ENCODE measurements around the gene DRICH1. TPM values are rescaled to one million over a fixed set of nuclear protein-coding genes. Genes with fewer than 3 reads are reported as not detected.

DRICH1 gene
- total RNA-seq, 1 donor, result 0.36 TPM

GRCh38 chr22:23655891-23656475 is 23.9 kb upstream of the DRICH1 start:
- Histone ChIP-seq H3K79me2 (ENCODE audit: insufficient read depth, low read length) (no peaks in the 10 kb centered on the region), H3K27ac (ENCODE audit: low read depth, low read length) (no peak overlapping the region), H2AFZ (ENCODE audit: low read length) (no peak overlapping the region), H3K36me3 (ENCODE audit: insufficient read depth, low read length) (no peaks in the 10 kb centered on the region), H3K9me3 (ENCODE audit: low read depth, low read length) (no peaks in the 10 kb centered on the region), H3K4me1 (ENCODE audit: insufficient read depth, low read length) (peaks cover 2% of the 10 kb centered on the region), H3K27me3 (ENCODE audit: insufficient read depth, low read length) (no peaks in the 10 kb centered on the region), H4K20me1 (ENCODE audit: insufficient read depth, low read length) (no peaks in the 10 kb centered on the region), H3K4me3 (ENCODE audit: insufficient read depth, low read length) (no peak overlapping the region), H3K4me2 (ENCODE audit: insufficient read depth, low read length) (no peak overlapping the region)
- DNase-seq (ENCODE audit: insufficient read length, low spot score, missing footprints), result no peak
- no peak for TF ChIP-seq CTCF (IDR thresholded peaks at IDR 0.05; ENCODE audit: extremely low read depth, low read depth, low read length)

GRCh38 chr22:23652711-23653110 is 20.6 kb upstream of the DRICH1 start:
- Histone ChIP-seq H3K4me2 (ENCODE audit: insufficient read depth, low read length) (no peak overlapping the region), H3K36me3 (ENCODE audit: insufficient read depth, low read length) (no peaks in the 10 kb centered on the region), H2AFZ (ENCODE audit: low read length) (no peak overlapping the region), H3K27ac (ENCODE audit: low read depth, low read length) (no peak overlapping the region), H4K20me1 (ENCODE audit: insufficient read depth, low read length) (no peaks in the 10 kb centered on the region), H3K4me3 (ENCODE audit: insufficient read depth, low read length) (no peak overlapping the region), H3K27me3 (ENCODE audit: insufficient read depth, low read length) (no peaks in the 10 kb centered on the region), H3K4me1 (ENCODE audit: insufficient read depth, low read length) (no peaks in the 10 kb centered on the region), H3K79me2 (ENCODE audit: insufficient read depth, low read length) (no peaks in the 10 kb centered on the region), H3K9me3 (ENCODE audit: low read depth, low read length) (no peaks in the 10 kb centered on the region)
- no peak for TF ChIP-seq CTCF (IDR thresholded peaks at IDR 0.05; ENCODE audit: extremely low read depth, low read depth, low read length)
- no peak for DNase-seq (ENCODE audit: insufficient read length, low spot score, missing footprints)

GRCh38 chr22:23652286-23652685 is 20.2 kb upstream of the DRICH1 start:
- no peak for TF ChIP-seq CTCF (IDR thresholded peaks at IDR 0.05; ENCODE audit: extremely low read depth, low read depth, low read length)
- H3K4me1 ChIP-seq (ENCODE audit: insufficient read depth, low read length), result no peaks in the 10 kb centered on the region
- H3K27me3 ChIP-seq (ENCODE audit: insufficient read depth, low read length), result no peaks in the 10 kb centered on the region
- H3K4me2 ChIP-seq (ENCODE audit: insufficient read depth, low read length), result no peak overlapping the region
- no peaks in the 10 kb centered on the region for H3K36me3 ChIP-seq (ENCODE audit: insufficient read depth, low read length)
- H4K20me1 ChIP-seq (ENCODE audit: insufficient read depth, low read length), result no peaks in the 10 kb centered on the region
- no peak for DNase-seq (ENCODE audit: insufficient read length, low spot score, missing footprints)
- H3K9me3 ChIP-seq (ENCODE audit: low read depth, low read length), result no peaks in the 10 kb centered on the region
- H2AFZ ChIP-seq (ENCODE audit: low read length), result no peak overlapping the region
- no peaks in the 10 kb centered on the region for H3K79me2 ChIP-seq (ENCODE audit: insufficient read depth, low read length)
- no peak overlapping the region for H3K4me3 ChIP-seq (ENCODE audit: insufficient read depth, low read length)
- H3K27ac ChIP-seq (ENCODE audit: low read depth, low read length), result no peak overlapping the region

GRCh38 chr22:23651676-23652075 is 19.6 kb upstream of the DRICH1 start:
- Histone ChIP-seq H3K9me3 (ENCODE audit: low read depth, low read length) (no peaks in the 10 kb centered on the region), H3K79me2 (ENCODE audit: insufficient read depth, low read length) (no peaks in the 10 kb centered on the region), H2AFZ (ENCODE audit: low read length) (no peak overlapping the region), H3K4me2 (ENCODE audit: insufficient read depth, low read length) (no peak overlapping the region), H4K20me1 (ENCODE audit: insufficient read depth, low read length) (no peaks in the 10 kb centered on the region), H3K4me3 (ENCODE audit: insufficient read depth, low read length) (no peak overlapping the region), H3K4me1 (ENCODE audit: insufficient read depth, low read length) (no peaks in the 10 kb centered on the region), H3K27ac (ENCODE audit: low read depth, low read length) (no peak overlapping the region), H3K36me3 (ENCODE audit: insufficient read depth, low read length) (no peaks in the 10 kb centered on the region), H3K27me3 (ENCODE audit: insufficient read depth, low read length) (no peaks in the 10 kb centered on the region)
- DNase-seq (ENCODE audit: insufficient read length, low spot score, missing footprints), result no peak
- TF ChIP-seq CTCF (IDR thresholded peaks at IDR 0.05; ENCODE audit: extremely low read depth, low read depth, low read length), result no peak

Data from osteoblast (primary cell).